ENCODE data around the gene GJA4.

DNA sequence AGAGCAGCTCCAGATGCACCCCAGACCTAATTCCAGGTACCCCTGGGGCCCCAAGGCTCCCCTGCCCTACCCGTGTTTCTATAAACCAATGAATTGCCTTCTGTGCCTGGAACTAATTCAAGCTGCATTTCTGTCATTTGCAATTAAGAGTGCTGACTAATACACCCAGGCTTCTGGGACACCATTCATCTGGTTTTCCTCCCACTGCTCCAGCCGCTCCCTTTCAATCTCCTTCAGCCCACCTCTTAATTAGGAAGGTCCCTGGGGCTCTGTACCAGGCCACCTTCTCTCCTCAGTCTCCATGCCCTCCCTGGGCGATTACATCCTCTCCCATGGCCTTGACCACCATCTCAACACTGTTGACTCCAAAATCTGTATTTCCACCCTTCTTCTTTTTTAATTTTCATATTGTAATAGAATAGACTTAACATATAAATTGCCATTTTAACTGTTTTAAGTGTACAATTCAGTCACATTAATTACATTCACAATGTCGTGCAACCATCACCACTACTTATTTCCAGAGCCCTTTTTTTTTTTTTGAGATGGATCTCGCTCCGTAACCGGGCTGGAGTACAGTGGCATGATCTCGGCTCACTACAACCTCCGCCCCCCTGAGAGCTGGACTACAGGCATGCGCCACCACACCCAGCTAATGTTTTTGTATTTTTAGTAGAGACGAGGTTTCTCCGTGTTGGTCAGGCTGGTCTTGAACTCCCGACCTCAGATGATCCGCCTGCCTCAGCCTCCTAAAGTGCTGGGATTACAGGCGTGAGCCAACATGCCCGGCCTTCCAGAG is 21.0 kb upstream of the GJA4 start:
- TF ChIP-seq, protein P1, sequence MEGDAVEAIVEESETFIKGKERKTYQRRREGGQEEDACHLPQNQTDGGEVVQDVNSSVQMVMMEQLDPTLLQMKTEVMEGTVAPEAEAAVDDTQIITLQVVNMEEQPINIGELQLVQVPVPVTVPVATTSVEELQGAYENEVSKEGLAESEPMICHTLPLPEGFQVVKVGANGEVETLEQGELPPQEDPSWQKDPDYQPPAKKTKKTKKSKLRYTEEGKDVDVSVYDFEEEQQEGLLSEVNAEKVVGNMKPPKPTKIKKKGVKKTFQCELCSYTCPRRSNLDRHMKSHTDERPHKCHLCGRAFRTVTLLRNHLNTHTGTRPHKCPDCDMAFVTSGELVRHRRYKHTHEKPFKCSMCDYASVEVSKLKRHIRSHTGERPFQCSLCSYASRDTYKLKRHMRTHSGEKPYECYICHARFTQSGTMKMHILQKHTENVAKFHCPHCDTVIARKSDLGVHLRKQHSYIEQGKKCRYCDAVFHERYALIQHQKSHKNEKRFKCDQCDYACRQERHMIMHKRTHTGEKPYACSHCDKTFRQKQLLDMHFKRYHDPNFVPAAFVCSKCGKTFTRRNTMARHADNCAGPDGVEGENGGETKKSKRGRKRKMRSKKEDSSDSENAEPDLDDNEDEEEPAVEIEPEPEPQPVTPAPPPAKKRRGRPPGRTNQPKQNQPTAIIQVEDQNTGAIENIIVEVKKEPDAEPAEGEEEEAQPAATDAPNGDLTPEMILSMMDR (IDR thresholded peaks at IDR 0.05): no peak
- TF ChIP-seq POLR2AphosphoS5 (IDR thresholded peaks at IDR 0.05): no peak

Measured in sigmoid colon (tissue), 4 donors.